Motor neuron (in vitro differentiated cells): Measurements from ENCODE around the gene VTI1A. TPM values are rescaled to one million over a fixed set of nuclear protein-coding genes. Genes with fewer than 3 reads are reported as not detected.
A peak's percentile ranks its signal among the peaks of the same experiment; 100 is the strongest.
"Not testable (repeated sequence)": the region's sequence is repeated elsewhere in the genome, so short reads cannot be mapped to it uniquely, and the experiment has no call there.

Source experiments
- ATAC-seq, 8 experiments: fragments of 200-7000 bp; cut with Tn5 transposase; replicated peaks in 6 of 8; 2 replicates each; pipeline ENCODE4 v1.8.0; 2021; ENCODE audit warnings: mild to moderate bottlenecking in 8 of 8, moderate library complexity in 8 of 8
- H3K27ac ChIP-seq, 2 donors: fragments of 250-450 bp; sonication (Bioruptor Pico); 2 replicates each; pipeline ENCODE4 v1.9.0; 2021; ENCODE audit warnings: antibody characterized with exemption in 2 of 2, mild to moderate bottlenecking in 2 of 2, moderate library complexity in 1 of 2
- H3K4me1 ChIP-seq, 2 donors: fragments of 250-450 bp; sonication (Bioruptor Pico); replicated peaks in 1 of 2; 2 replicates each; pipeline ENCODE4 v1.6.1; 2021; ENCODE audit warnings: antibody characterized with exemption in 2 of 2, mild to moderate bottlenecking in 2 of 2, moderate library complexity in 1 of 2
- H3K4me3 ChIP-seq, 5 donors: fragments of 250-450 bp; sonication (Bioruptor Pico); 2 replicates each; pipeline ENCODE4 v1.9.0; 2021; ENCODE audit warnings: antibody characterized with exemption in 5 of 5, mild to moderate bottlenecking in 5 of 5, moderate library complexity in 4 of 5
- WGBS, 10 experiments: fragments of 450-650 bp; shearing (Covaris generic); methylation state at CpG; one replicate each; pipeline ENCODE4 v1.0.0; 2022; 5-methylcytosine and 5-hydroxymethylcytosine counted together
- in situ Hi-C, 9 experiments: fragments of 400-800 bp; cut with MboI; loops; one replicate each; pipeline ENCODE4 v1.15.0; 2021; ENCODE audit warnings: low sequenced_read_pairs in 9 of 9, low pct_unique_long_range_greater_than_20kb in 2 of 9; ENCODE audit not compliant: unreplicated experiment in 9 of 9
- total RNA-seq, 8 experiments: library from RNA; unstranded; fragments of 300-600 nt; gene quantifications; 2 replicates each; pipeline versions ENCODE4 v1.2.3 to v1.2.4, GENCODE V29; 2022

VTI1A gene
- total RNA-seq, 8 experiments from 2014 or later = 29.8 to 55.3 (median 42.6) TPM

DNA sequence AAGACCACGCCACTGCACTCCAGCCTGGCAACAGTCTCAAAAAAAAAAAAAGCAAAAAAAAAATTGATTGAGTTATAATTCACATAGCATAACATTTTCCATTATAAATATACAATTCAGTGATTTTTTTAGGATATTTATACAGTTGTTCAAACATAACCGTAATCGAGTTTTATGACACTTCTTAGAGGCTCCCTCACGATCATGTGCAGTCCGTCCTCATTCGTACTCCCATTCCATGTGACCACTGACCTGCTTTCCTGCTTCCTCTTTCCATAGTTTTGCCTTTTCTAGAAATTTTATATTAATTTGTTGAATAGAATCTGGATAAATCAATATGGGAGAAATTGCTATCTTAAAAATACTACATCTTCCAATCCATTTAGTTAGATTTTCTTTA is 45.7 kb downstream of the VTI1A start:
- 95 to 100% (median 100%) methylated on average over 4 to 6 of the region's 6 CpGs; no CpG with 5 or more reads in 1 of the 10 experiments for WGBS, 10 experiments

DNA sequence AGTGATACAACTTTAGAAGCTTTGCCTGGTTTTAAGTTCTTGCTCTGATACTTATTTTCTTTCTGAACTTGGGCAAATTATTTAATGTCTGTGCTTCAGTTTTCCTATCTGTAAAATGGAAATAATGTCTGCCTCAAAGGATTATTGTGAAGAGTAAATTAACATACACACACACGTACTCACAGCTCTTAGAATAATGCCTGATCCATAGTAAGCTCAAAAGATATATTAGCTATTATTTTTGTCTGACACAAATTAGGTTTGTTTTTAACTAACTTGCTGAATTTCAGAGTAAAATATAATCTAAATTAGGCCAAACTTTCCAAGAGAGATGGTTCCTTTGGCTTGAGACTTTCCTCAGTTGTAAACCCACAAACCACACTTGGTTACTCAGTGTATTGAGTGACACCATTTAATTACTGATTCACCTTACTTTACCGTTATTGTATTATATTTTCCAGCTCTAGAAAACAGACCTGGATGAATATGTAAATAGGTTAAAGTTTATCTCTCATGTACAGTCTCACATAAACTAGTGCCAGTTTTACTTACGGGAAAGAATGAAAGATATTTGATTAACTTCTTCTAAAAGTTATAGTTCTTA is 50.4 kb downstream of the VTI1A start:
- in situ Hi-C loops = loop anchor here in 1 of 9 experiments (25.0 kb wide), 1 partner anchor 890 kb away; no protein-coding TSS in a partner anchor
- Histone ChIP-seq H3K4me1 (no peaks in the 10 kb centered on the region), H3K27ac (no peak overlapping the region), H3K4me3 (no peak overlapping the region)
- 78 to 97% (median 93%) methylated on average over 2 to 3 of the region's 3 CpGs; no CpG with 5 or more reads in 2 of the 10 experiments for WGBS, 10 experiments
- ATAC-seq = no peak

More for the DNA sequence above, 45.7 kb downstream of the VTI1A start:
- no peak overlapping the region for H3K4me3 ChIP-seq
- no peak overlapping the region for H3K27ac ChIP-seq
- no peak for ATAC-seq
- no peaks in the 10 kb centered on the region for H3K4me1 ChIP-seq
- in situ Hi-C loops = loop anchor here in 1 of 9 experiments (25.0 kb wide), 1 partner anchor 895 kb away; no protein-coding TSS in a partner anchor

DNA sequence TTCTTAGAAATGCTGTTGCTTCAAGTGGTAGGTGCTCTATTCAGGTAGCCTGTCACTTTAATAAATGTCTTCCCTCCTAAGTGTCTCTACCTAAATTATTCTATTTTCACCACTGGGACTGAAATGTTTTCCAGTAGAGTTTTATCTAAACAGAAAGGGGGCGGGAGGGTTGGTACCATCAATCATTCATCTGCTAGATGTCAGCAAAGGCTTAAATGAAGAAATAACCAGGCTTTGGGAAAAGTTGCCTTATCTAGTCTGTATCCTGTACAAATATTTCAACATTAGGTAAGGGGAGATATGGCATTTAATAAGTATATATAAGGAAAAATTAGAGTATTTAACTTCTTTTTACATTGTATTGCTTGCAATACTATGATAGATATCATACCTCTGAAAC is 51.8 kb downstream of the VTI1A start:
- no peak overlapping the region for H3K4me3 ChIP-seq
- no peak for ATAC-seq
- H3K27ac ChIP-seq = no peak overlapping the region
- WGBS, 10 experiments = 67 to 100% (median 100%) methylated on average over 1 of the region's 1 CpG; no CpG with 5 or more reads in 1 of the 10 experiments
- no peaks in the 10 kb centered on the region for H3K4me1 ChIP-seq
- in situ Hi-C loops = loop anchor here in 1 of 9 experiments (25.0 kb wide), 1 partner anchor 888 kb away; no protein-coding TSS in a partner anchor

DNA sequence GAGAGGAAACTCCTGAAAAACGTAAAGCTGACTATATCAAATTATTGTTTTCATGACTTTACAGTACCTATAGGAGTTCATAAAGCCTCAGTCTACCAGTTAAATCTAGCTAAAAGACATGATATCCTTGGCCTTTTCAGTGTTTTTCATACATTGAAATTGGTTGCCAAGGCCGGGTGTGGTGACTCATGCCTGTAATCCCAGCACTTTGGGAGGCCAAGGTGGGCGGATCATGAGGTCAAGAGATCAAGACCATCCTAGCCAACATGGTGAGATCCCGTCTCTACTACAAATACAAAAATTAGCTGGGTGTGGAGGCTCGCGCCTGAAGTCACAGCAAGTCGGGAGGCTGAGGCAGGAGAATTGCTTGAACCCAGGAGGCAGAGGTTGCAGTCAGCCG is 53.0 kb downstream of the VTI1A start:
- H3K27ac ChIP-seq, H3K4me1 ChIP-seq, ATAC-seq, H3K4me3 ChIP-seq: not testable (repeated sequence)
- WGBS, 10 experiments = 40 to 100% (median 95%) methylated on average over 1 to 8 of the region's 8 CpGs
- in situ Hi-C loops = loop anchor here in 1 of 9 experiments (25.0 kb wide), 1 partner anchor 887 kb away; no protein-coding TSS in a partner anchor

DNA sequence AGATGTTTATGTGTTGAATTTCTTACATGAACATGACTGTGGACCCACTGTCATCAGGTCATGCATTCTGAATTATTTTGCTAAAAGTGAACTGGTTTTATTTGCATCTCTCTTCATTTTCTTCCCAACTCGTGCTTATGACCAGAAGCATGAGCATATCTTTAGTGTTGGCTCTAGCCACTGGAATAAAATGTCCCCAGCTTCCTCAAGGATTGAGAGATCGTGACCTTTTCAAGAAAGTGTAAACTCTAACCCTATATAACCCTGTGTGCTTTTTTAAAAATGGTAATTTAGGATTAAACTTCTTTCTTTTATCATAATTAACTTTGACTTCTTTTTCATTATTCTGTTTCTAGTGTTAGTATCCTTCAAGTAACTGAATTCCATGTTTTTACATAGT is 55.5 kb downstream of the VTI1A start:
- in situ Hi-C loops = no loop called here
- 0 to 100% (median 85%) methylated on average over 1 to 2 of the region's 2 CpGs; no CpG with 5 or more reads in 2 of the 10 experiments for WGBS, 10 experiments
- ATAC-seq = no peak
- H3K4me1 ChIP-seq = peaks cover 0 to 3% of the 10 kb centered on the region in 2 donors
- no peak overlapping the region for H3K4me3 ChIP-seq
- H3K27ac ChIP-seq = no peak overlapping the region

DNA sequence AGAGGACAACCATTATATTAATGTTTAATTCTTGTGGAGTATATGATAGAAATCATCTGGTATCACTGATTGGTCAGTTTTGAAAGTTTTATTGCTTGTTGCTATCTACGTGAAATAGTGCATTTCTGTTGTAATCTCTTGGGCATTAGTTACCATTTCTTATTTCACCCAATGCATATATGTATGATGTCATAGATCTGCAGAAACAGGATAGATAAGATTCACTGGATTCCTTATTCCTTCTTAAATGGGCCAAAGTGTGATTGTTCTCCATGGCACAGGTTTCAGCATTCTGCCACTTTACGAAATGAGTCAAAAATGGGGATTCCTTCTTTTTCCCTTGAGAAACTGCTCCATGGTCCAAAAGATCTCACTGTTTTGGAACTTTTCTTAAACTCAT is 56.6 kb downstream of the VTI1A start:
- H3K4me3 ChIP-seq = no peak overlapping the region
- no peak overlapping the region for H3K27ac ChIP-seq
- WGBS, 10 experiments = 83 to 100% (median 96%) methylated on average over 1 to 2 of the region's 2 CpGs; no CpG with 5 or more reads in 3 of the 10 experiments
- ATAC-seq = no peak
- in situ Hi-C loops = no loop called here
- peaks cover 7 to 13% of the 10 kb centered on the region in 2 donors for H3K4me1 ChIP-seq

DNA sequence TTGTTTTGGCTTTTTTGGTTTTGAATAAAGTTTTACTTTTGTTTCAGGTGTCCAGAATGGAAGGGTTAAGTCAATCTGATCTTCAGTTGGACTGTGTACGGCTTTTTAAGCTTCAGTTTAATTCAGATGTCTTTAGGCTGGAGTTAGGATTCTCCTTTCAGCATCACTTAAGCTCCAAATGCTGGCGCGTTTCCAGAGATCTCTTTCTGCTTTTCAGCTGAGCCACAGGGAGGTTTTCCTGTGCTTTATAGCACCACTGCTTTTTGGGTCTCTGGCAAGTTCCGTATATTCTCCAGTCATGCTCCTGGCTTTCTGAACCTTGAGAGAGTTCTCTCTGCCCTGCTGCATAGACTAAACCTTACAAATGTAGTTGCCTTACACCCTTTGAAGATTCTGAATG is 60.0 kb downstream of the VTI1A start:
- in situ Hi-C loops = no loop called here
- no peak for ATAC-seq
- H3K4me3 ChIP-seq = no peak overlapping the region
- 63 to 100% (median 77%) methylated on average over 1 to 4 of the region's 4 CpGs for WGBS, 10 experiments
- H3K4me1 ChIP-seq = peaks cover 8 to 13% of the 10 kb centered on the region in 2 donors
- H3K27ac ChIP-seq = no peak overlapping the region

DNA sequence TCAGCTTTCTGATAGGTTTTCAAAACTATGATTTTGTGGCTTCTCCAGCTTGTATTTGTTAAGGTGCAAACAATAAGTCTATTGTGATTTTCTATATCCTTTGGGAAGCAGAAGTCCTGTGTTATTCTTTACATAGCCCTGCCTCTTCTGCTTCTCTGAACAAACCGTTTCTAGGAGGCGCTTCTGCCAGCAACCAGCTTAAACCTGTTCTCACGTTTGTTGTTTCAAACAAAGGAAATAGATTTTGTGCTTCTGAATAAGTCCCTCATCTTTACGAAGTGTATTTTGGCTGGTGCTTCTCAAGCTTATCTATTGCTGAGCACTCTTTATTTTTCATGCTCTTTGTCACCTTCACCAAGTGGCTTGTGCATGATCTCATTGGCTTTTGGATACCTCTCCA is 61.0 kb downstream of the VTI1A start:
- Histone ChIP-seq H3K4me3 (no peak overlapping the region), H3K27ac (peak overlapping the region in 1 of 2 donors; percentile 19), H3K4me1 (peaks cover 8 to 13% of the 10 kb centered on the region in 2 donors)
- in situ Hi-C loops = no loop called here
- peak in 1 of 8 experiments; percentile 20 for ATAC-seq
- WGBS, 10 experiments = 17 to 100% (median 63%) methylated on average over 1 to 4 of the region's 4 CpGs; no CpG with 5 or more reads in 1 of the 10 experiments

DNA sequence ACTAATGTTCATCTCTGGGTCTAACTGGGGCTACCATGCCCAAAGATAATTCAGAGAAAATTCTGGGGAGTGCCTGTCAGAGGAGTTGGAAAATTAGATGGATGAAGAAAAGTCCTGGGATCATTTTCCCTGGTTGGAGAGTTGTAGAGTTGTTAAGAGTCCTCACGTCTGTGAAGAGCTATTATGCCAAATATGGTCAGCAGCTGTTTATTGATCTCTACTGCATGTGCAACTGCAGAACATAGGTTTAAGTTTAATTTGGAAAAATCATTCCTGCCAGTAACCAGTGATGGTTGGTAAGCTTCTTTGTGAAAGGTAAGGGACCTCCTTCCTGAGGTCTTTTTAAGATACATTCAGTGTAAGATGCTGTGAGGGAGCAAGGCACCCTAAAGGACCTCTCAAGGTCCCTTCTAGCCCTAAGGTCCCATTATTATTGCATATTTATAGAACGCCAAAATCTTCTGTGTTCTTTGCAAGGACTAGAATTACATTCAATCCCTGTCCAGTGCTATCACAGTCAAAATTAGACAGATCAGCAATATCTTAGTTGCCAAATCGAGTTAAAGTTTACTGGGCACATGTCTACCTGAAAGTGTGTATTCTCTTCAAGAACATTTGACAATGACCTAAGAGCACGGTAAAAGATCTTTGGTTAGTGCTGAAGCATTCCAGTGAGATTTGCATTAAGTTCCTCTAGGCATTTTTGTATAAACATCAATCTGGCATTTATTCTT is 62.7 kb downstream of the VTI1A start:
- H3K4me3 ChIP-seq = no peak overlapping the region
- in situ Hi-C loops = no loop called here
- H3K27ac ChIP-seq = no peak overlapping the region
- no peak for ATAC-seq
- WGBS, 10 experiments = 57 to 100% (median 89%) methylated on average over 2 to 4 of the region's 4 CpGs; no CpG with 5 or more reads in 1 of the 10 experiments
- peaks cover 8 to 13% of the 10 kb centered on the region in 2 donors for H3K4me1 ChIP-seq

DNA sequence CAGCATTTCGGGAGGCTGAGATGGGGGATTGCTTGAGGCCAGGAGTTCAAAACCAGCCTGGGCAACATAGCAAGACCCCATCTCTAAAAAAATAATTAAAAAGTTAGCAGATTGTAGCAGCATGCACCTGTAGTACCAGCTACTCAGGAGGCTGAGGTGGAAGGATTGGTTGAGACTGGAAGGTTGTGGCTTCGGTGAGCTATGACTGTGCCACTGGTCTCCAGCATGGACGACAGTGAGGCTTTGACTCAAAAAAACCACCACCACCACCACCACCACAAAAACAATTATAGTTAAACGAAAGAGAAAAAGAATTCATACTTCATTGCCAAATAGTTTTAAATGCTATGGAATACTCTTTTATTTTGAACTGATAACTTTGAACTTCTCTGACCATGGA is 63.4 kb downstream of the VTI1A start:
- ATAC-seq = no peak
- no peak overlapping the region for H3K27ac ChIP-seq
- peaks cover 8 to 13% of the 10 kb centered on the region in 2 donors for H3K4me1 ChIP-seq
- WGBS, 10 experiments = 76 to 100% (median 92%) methylated on average over 2 to 4 of the region's 4 CpGs; no CpG with 5 or more reads in 3 of the 10 experiments
- in situ Hi-C loops = no loop called here
- H3K4me3 ChIP-seq = no peak overlapping the region

DNA sequence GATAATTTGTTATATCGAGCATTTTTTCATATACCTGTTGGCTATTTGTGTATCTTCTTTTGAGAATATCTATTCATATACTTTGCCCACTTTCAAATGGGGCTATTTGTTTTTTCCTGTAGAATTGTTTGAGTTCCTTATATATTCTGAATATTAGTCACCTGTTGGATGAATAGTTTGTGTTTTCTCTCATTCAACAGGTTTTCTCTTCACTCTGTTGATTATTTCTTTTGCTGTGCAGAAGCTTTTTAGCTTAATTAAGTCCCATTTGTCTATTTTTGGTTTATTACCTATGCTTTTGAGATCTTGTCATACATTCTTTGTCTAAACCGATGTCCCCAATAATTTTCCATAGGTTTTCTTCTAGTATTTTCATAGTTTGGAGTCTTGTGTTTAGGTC is 65.3 kb downstream of the VTI1A start:
- no peak for ATAC-seq
- Histone ChIP-seq H3K27ac (no peak overlapping the region), H3K4me1 (peaks cover 8 to 12% of the 10 kb centered on the region in 2 donors), H3K4me3 (no peak overlapping the region)
- in situ Hi-C loops = no loop called here
- WGBS, 10 experiments = 83 to 100% (median 98%) methylated on average over 1 to 2 of the region's 2 CpGs

DNA sequence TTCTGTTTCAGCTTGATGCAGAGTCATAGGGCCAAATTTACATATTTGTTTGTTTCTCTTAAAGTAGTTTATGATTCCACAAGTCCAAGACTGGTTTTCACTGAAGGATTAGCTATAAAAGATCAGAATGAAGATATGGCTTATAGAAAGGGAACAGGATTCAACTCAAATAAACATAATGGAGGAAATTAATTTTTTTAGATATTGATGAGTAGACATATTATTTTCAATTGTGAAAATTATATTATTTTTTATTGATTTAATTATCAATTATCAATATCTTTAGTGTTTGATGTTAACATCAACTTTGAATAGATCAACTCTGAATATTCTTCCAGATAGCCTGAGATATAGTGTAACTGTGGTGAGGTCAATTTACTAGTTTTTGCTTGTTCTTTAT is 68.1 kb downstream of the VTI1A start:
- H3K4me1 ChIP-seq = no peaks in the 10 kb centered on the region
- ATAC-seq = no peak
- H3K27ac ChIP-seq = no peak overlapping the region
- in situ Hi-C loops = no loop called here
- H3K4me3 ChIP-seq = no peak overlapping the region

DNA sequence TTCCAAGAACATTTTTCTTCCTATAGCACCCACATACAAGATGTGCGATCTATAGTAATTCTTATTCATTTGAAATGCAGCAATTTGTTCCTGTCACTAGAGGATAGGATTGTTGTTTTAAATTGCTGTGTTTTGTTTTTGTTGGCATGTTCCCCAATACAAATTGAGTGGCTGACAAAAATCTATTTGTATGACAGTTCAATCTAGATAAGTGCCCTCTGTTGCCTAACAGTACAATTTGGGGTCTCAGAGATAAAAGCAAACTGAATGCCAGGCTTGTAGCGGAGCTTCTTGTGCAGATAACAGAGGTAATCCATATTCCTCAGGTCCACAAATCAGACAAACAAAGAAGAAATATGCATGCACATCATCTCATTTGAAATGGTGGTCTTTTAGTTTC is 68.8 kb downstream of the VTI1A start:
- ATAC-seq = no peak
- H3K4me1 ChIP-seq = no peaks in the 10 kb centered on the region
- 90 to 100% (median 100%) methylated on average over 1 to 2 of the region's 2 CpGs; no CpG with 5 or more reads in 3 of the 10 experiments for WGBS, 10 experiments
- no peak overlapping the region for H3K4me3 ChIP-seq
- in situ Hi-C loops = no loop called here
- no peak overlapping the region for H3K27ac ChIP-seq
